T-cell (primary cell): Measurements from ENCODE around the gene IFI6. TPM values are rescaled to one million over a fixed set of nuclear protein-coding genes. Genes with fewer than 3 reads are reported as not detected.
"Not testable (repeated sequence)": the region's sequence is repeated elsewhere in the genome, so short reads cannot be mapped to it uniquely, and the experiment has no call there.

Experiments
- ATAC-seq, 4 experiments: fragments of 200-7000 bp in 3 of 4; fragments of 150-1000 bp in 1 of 4; cut with Tn5 transposase; replicated peaks in 1 of 4; 1 replicate in 3 of 4; 2 replicates in 1 of 4; pipeline ENCODE4 v1.10.0; 2021; ENCODE audit warnings: moderate library complexity in 3 of 4, mild to moderate bottlenecking in 2 of 4, moderate number of reproducible peaks in 1 of 4
- CTCF ChIA-PET, 2 donors: fragments of 300-600 bp; sonication (Branson Sonifier 250); formaldehyde crosslinking; loops; one replicate each; lab custom pipeline; 2022; ENCODE audit warnings: antibody characterized with exemption in 2 of 2; lab: Charles Lee
- POLR2A ChIA-PET, 2 donors: fragments of 300-600 bp; sonication (Branson Sonifier 250); formaldehyde crosslinking; loops; one replicate each; lab custom pipeline; 2022; ENCODE audit warnings: antibody characterized with exemption in 2 of 2; lab: Charles Lee
- DNase-seq, 35 experiments: peaks; one replicate each; pipeline versions ENCODE4 v3.0.0 to v3.0.0-alpha.2; 2013 to 2023
- H3K27ac ChIP-seq: one replicate; pipeline ENCODE4 v1.5.1; 2013; ENCODE audit warnings: low read length
- H3K27me3 ChIP-seq, 2 experiments: replicated peaks in 1 of 2; 1 replicate in 1 of 2; 2 replicates in 1 of 2; pipeline versions ENCODE4 v1.6.1 to v1.7.0; 2013; ENCODE audit warnings: low read length in 1 of 2, mixed read lengths in 1 of 2; ENCODE audit not compliant: control insufficient read depth in 2 of 2, insufficient read depth in 2 of 2; ENCODE audit errors: extremely low read depth in 1 of 2
- H3K36me3 ChIP-seq, 2 donors: 1 replicate in 1 of 2; 2 replicates in 1 of 2; pipeline versions ENCODE4 v1.6.1 to v1.7.0; 2013; ENCODE audit warnings: low read length in 1 of 2; ENCODE audit not compliant: control insufficient read depth in 2 of 2, insufficient read depth in 1 of 2; ENCODE audit errors: extremely low read depth in 1 of 2
- H3K4me1 ChIP-seq, 2 experiments: 1 replicate in 1 of 2; 2 replicates in 1 of 2; pipeline versions ENCODE4 v1.6.1 to v1.7.0; 2013; ENCODE audit warnings: low read length in 2 of 2, mixed read lengths in 1 of 2; ENCODE audit not compliant: insufficient read depth in 2 of 2, control insufficient read depth in 1 of 2; ENCODE audit errors: extremely low read depth in 1 of 2
- H3K4me3 ChIP-seq, 2 donors: 1 replicate in 1 of 2; 2 replicates in 1 of 2; pipeline versions ENCODE4 v1.5.1 to v1.7.0; 2013; ENCODE audit warnings: mild to moderate bottlenecking in 2 of 2, low read length in 1 of 2, moderate library complexity in 1 of 2; ENCODE audit not compliant: control insufficient read depth in 1 of 2; ENCODE audit errors: extremely low read depth in 1 of 2
- H3K9me3 ChIP-seq: 2 replicates; pipeline ENCODE4 v1.7.0; 2013
- H3K27ac Mint-ChIP-seq, 2 donors: one replicate each; pipeline ENCODE4 v1.8.0; 2020 to 2021; ENCODE audit warnings: mild to moderate bottlenecking in 2 of 2, mixed read lengths in 2 of 2
- H3K27me3 Mint-ChIP-seq, 2 donors: one replicate each; pipeline ENCODE4 v1.8.0; 2021 to 2022; ENCODE audit warnings: mixed read lengths in 2 of 2
- H3K36me3 Mint-ChIP-seq: one replicate; pipeline ENCODE4 v1.8.0; 2021; ENCODE audit warnings: mixed read lengths
- H3K4me1 Mint-ChIP-seq, 3 donors: one replicate each; pipeline ENCODE4 v1.8.0; 2020 to 2022; ENCODE audit warnings: mixed read lengths in 3 of 3, mild to moderate bottlenecking in 1 of 3
- H3K4me3 Mint-ChIP-seq, 3 donors: one replicate each; pipeline ENCODE4 v1.8.0; 2020 to 2022; ENCODE audit warnings: mild to moderate bottlenecking in 3 of 3, mixed read lengths in 3 of 3, moderate library complexity in 3 of 3
- H3K9me3 Mint-ChIP-seq, 3 donors: one replicate each; pipeline ENCODE4 v1.8.0; 2020 to 2022; ENCODE audit warnings: mixed read lengths in 3 of 3
- WGBS: methylation state at CpG from one replicate; pipeline ENCODE4 v1.1.5; 2013; ENCODE audit warnings: missing lambda C conversion rate; ENCODE audit not compliant: insufficient coverage; 5-methylcytosine and 5-hydroxymethylcytosine counted together
- total RNA-seq, 35 experiments: library from RNA in 6 of 35; stranded (reverse) in 6 of 35; fragments of 120-200 nt in 1 of 35; gene quantifications; one replicate each; pipeline versions ENCODE4 v1.2.1 to v1.2.4 and lab custom pipeline; 2013 to 2026

The IFI6 gene
- total RNA-seq, 5 donors from 2014 or later (not counting 1 experiment from before 2014, with no cell fraction given), result 28.2 to 52.1 (median 40.7) TPM

DNA sequence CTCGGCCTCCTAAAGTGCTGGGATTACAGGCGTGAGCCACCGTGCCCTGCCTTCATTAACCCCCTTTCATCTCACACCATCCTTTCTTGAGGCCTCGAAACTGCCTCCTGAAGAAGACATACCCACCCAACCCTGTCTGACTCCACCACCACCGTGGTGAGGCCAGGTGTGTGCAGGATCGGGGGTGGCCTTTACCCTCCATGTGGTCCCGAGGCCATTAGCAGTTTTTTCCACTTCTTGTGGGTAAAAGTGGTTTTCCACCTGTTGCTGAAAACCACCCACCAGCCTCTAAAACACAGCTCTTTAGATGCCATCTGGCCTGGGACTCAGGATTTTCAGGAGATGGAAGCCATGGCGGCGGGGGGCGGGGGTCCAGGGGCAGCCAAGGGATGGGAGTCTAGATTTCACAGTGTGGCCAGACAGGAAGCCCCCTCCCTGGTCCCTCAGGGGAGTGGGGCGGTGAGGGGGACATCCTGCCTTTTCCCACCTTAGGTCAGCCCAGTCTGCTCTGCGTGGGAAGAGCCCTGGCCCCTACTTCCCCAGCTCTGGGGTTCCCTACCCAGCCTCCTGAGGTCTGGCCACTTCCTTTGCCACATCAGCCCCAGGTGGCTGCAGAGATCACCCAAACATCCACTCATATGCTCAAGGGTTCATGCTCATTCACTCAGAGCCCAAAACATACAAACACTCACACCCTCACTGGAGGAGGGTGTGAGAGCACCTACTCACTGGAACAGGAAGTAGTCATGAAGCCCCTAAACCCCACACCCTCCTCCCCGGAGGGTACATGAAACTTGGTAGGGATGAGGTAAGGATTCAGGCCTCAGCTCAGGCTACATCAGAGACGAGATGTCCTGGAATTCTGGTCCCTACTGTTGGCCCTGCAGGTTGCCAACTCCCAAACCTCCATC is 39.4 kb downstream of the IFI6 start:
- peaks cover 66 to 77% (median 72%) of the 10 kb centered on the region in 3 donors for H3K4me1 Mint-ChIP-seq
- ChIA-PET POLR2A (interaction anchor here in 1 of 2 donors (0.7 kb wide), 1 partner anchor 924 kb away, joined by 5 read pairs; no protein-coding TSS in a partner anchor), CTCF (interaction anchor here in 1 of 2 donors (0.7 kb wide), 1 partner anchor 29 kb away, joined by 4 read pairs; the partner anchor contains the start of gene AHDC1)
- no peaks in the 10 kb centered on the region for H3K9me3 ChIP-seq
- no peak overlapping the region for H3K4me3 ChIP-seq
- H3K36me3 Mint-ChIP-seq, result no peaks in the 10 kb centered on the region
- DNase-seq, result peak in 3 of 35 experiments; percentile 26 to 52 (median 40)
- WGBS, result 0% methylated on average over 4 of the region's 14 CpGs
- H3K36me3 ChIP-seq, result no peaks in the 10 kb centered on the region
- no peaks in the 10 kb centered on the region for H3K9me3 Mint-ChIP-seq
- peaks cover 34 to 79% of the 10 kb centered on the region in 2 experiments for H3K4me1 ChIP-seq
- ATAC-seq, result peak; percentile 35 to 62 (median 50)
- peak overlapping the region; percentile 75 to 85 for H3K27ac Mint-ChIP-seq
- H3K27me3 ChIP-seq, result no peaks in the 10 kb centered on the region
- peak overlapping the region; percentile 52 to 76 (median 56) for H3K4me3 Mint-ChIP-seq
- no peaks in the 10 kb centered on the region for H3K27me3 Mint-ChIP-seq
- H3K27ac ChIP-seq, result peak overlapping the region; percentile 78

DNA sequence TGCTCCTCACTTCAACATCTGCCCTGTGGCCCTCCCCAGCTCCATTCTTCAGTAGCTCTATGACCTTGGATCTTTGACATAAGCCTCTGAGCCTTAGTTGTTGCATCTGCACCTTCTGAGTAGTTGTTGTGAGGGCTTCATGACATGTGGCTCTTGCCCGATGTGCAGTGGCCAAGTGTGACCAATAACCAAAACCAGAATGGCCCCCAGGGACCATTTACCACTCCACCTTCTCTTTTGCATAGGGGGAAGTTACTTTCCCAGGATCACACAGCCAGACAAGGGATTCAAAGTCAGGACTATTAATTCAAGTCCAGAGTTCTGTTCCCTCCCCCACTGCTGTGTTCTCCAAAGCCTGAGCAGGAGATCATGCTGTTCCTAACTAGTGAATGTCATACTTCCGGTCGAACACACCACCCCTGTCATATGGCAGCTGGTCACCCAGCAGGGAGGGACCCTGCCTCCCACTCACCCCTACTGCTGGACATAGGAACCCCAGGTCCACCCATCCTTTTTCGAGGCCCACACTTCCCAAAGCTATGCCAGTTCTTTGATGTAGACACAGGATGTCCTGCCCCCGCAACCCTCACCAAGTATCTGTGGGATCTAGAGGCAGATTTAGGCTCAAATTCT is 41.0 kb downstream of the IFI6 start:
- CTCF ChIA-PET, result no interaction called here
- peaks cover 34 to 87% of the 10 kb centered on the region in 2 experiments for H3K4me1 ChIP-seq
- Mint-ChIP-seq H3K4me1 (peaks cover 63 to 69% (median 64%) of the 10 kb centered on the region in 3 donors), H3K27me3 (no peaks in the 10 kb centered on the region), H3K36me3 (no peaks in the 10 kb centered on the region), H3K9me3 (no peaks in the 10 kb centered on the region), H3K27ac (peak overlapping the region; percentile 75 to 77), H3K4me3 (peak overlapping the region in 1 of 3 donors; percentile 76)
- no peak overlapping the region for H3K4me3 ChIP-seq
- no peaks in the 10 kb centered on the region for H3K9me3 ChIP-seq
- H3K27me3 ChIP-seq, result no peaks in the 10 kb centered on the region
- POLR2A ChIA-PET, result interaction anchor here in 1 of 2 donors (0.5 kb wide), 1 partner anchor 98 kb away, joined by 10 read pairs; no protein-coding TSS in a partner anchor
- 57% methylated on average over 4 of the region's 5 CpGs for WGBS
- H3K36me3 ChIP-seq, result no peaks in the 10 kb centered on the region
- ATAC-seq (no peak), DNase-seq (no peak)
- H3K27ac ChIP-seq, result peak overlapping the region; percentile 35

DNA sequence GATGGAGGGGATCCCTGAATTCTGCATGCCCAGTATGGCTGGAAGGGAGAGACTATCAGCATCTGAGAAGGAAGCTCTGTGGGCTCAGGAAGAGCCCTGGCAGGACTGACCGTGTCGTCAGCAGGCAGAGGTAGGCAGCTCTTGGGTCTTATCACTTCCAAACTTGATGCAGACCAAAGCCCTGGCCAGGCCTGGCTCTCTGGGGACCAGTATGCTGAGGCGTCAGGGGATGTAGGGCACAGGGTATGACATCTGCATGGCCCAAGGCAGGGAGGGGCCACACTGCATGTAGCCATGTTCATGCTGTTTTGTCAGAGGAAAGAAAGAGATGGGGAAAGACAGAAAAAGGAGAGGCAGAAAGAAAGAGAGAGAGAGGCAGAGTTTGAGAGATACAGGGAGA is 43.3 kb downstream of the IFI6 start:
- peaks cover 44 to 87% of the 10 kb centered on the region in 2 experiments for H3K4me1 ChIP-seq
- no peaks in the 10 kb centered on the region for H3K27me3 ChIP-seq
- Mint-ChIP-seq H3K4me1 (peaks cover 51 to 59% (median 55%) of the 10 kb centered on the region in 3 donors), H3K27me3 (no peaks in the 10 kb centered on the region), H3K27ac (peak overlapping the region; percentile 42 to 71), H3K36me3 (no peaks in the 10 kb centered on the region), H3K4me3 (no peak overlapping the region), H3K9me3 (no peaks in the 10 kb centered on the region)
- 100% methylated on average over 3 of the region's 3 CpGs for WGBS
- H3K27ac ChIP-seq, result no peak overlapping the region
- CTCF ChIA-PET, result interaction anchor here (0.6 to 1.4 kb wide), 4 partner anchors 32 to 332 kb away, joined by 3 to 4 read pairs (median 3); no protein-coding TSS in a partner anchor
- no peak for ATAC-seq
- H3K9me3 ChIP-seq, result no peaks in the 10 kb centered on the region
- peaks cover 0 to 4% of the 10 kb centered on the region in 2 donors for H3K36me3 ChIP-seq
- POLR2A ChIA-PET, result interaction anchor here in 1 of 2 donors (0.5 kb wide), 1 partner anchor 1167 kb away, joined by 6 read pairs; no protein-coding TSS in a partner anchor
- no peak for DNase-seq
- H3K4me3 ChIP-seq, result no peak overlapping the region

DNA sequence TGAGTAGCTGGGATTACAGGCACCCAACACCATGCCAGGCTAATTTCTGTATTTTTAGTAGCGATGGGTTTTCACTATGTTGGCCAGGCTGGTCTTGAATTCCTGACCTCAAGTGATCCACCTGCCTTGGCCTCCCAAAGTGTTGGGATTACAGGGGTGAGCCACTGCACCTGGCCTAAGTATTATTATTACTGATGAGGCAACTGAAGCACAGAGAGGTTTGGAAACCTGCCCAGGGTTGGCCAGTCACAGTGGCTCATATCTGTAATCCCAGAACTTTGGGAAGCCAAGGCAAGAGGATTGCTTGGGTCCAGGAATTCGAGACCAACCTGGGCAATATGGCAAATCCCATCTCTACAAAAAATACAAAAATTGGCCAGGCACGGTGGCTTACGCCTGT is 44.3 kb downstream of the IFI6 start:
- DNase-seq, CTCF ChIA-PET, H3K27me3 ChIP-seq, H3K27ac ChIP-seq, H3K9me3 Mint-ChIP-seq, H3K27me3 Mint-ChIP-seq, H3K9me3 ChIP-seq, H3K36me3 Mint-ChIP-seq, H3K4me3 ChIP-seq, H3K27ac Mint-ChIP-seq, ATAC-seq, H3K4me3 Mint-ChIP-seq, H3K36me3 ChIP-seq, POLR2A ChIA-PET: not testable (repeated sequence)
- WGBS, result 83% methylated on average over 2 of the region's 4 CpGs
- peaks cover 45 to 49% (median 47%) of the 10 kb centered on the region in 3 donors for H3K4me1 Mint-ChIP-seq
- H3K4me1 ChIP-seq, result peaks cover 45 to 87% of the 10 kb centered on the region in 2 experiments

DNA sequence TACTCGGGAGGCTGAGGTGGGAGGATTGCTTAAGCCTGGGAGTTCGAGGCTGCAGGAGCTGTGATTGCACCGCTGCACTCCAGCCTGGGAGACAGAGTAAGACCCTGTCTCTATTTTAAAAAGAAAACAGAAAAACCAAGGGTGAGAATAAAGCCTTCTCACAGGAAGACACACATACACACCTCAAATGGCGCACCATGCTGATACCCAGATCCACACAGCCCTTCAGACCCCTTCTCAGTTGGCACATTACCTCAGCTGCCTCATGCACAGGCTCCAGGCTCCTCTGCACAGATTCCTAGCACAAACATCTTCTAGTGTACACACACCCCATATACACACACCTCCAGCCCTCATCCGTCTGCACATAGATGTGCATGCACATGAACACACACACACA is 44.9 kb downstream of the IFI6 start:
- 73% methylated on average over 2 of the region's 5 CpGs for WGBS
- Histone ChIP-seq H3K4me1 (peaks cover 39 to 82% of the 10 kb centered on the region in 2 experiments), H3K27me3 (no peaks in the 10 kb centered on the region), H3K27ac (peak overlapping the region; percentile 48), H3K9me3 (no peaks in the 10 kb centered on the region), H3K36me3 (peaks cover 0 to 4% of the 10 kb centered on the region in 2 donors), H3K4me3 (no peak overlapping the region)
- Mint-ChIP-seq H3K27me3 (no peaks in the 10 kb centered on the region), H3K4me3 (no peak overlapping the region), H3K27ac (peak overlapping the region; percentile 40 to 82), H3K9me3 (no peaks in the 10 kb centered on the region), H3K36me3 (no peaks in the 10 kb centered on the region), H3K4me1 (peaks cover 39 to 44% (median 40%) of the 10 kb centered on the region in 3 donors)
- no peak for DNase-seq
- ChIA-PET CTCF (interaction anchor here in 1 of 2 donors (0.6 kb wide), 1 partner anchor 35 kb away, joined by 3 read pairs; no protein-coding TSS in a partner anchor), POLR2A (no interaction called here)
- peak in 1 of 4 experiments; percentile 27 for ATAC-seq
